Neural crest cell (in vitro differentiated cells): Measurements from ENCODE around the gene CLHC1. TPM values are rescaled to one million over a fixed set of nuclear protein-coding genes. Genes with fewer than 3 reads are reported as not detected.

Source experiments
- DNase-seq: peaks from one replicate; pipeline ENCODE4 v3.0.0; 2021; ENCODE audit warnings: low read depth, mixed read lengths, low spot score
- H3K27ac Mint-ChIP-seq: one replicate; pipeline ENCODE4 v1.8.0; 2021; ENCODE audit warnings: mild to moderate bottlenecking, mixed read lengths; ENCODE audit not compliant: unreplicated experiment
- H3K27me3 Mint-ChIP-seq: 2 replicates; pipeline ENCODE4 v1.8.0; 2021; ENCODE audit warnings: low read depth, mild to moderate bottlenecking, mixed read lengths
- H3K36me3 Mint-ChIP-seq: 2 replicates; pipeline ENCODE4 v1.8.0; 2021; ENCODE audit warnings: low read depth, mild to moderate bottlenecking, mixed read lengths
- H3K4me1 Mint-ChIP-seq: 2 replicates; pipeline ENCODE4 v1.8.0; 2021; ENCODE audit warnings: mixed read lengths
- H3K4me3 Mint-ChIP-seq: one replicate; pipeline ENCODE4 v1.8.0; 2021; ENCODE audit warnings: mild to moderate bottlenecking, mixed read lengths
- H3K9me3 Mint-ChIP-seq: 2 replicates; pipeline ENCODE4 v1.8.0; 2021; ENCODE audit warnings: mixed read lengths
- CTCF ChIP-seq: fragments of 200-600 bp; sonication (generic); conservative IDR thresholded peaks from 2 replicates; pipeline ENCODE4 v1.5.0; 2021; ENCODE audit warnings: antibody characterized with exemption, mild to moderate bottlenecking
- total RNA-seq: library from RNA; stranded (reverse); gene quantifications from 2 replicates; pipeline ENCODE4 v1.2.1, GENCODE V29; 2021

Gene CLHC1
- total RNA-seq, 1 donor from 2014 or later, result 22.5 TPM

- no peak overlapping the region for H3K4me3 Mint-ChIP-seq
- no peak for TF ChIP-seq CTCF
- no peaks in the 10 kb centered on the region for H3K36me3 Mint-ChIP-seq
- H3K27ac Mint-ChIP-seq, result no peak overlapping the region
- H3K27me3 Mint-ChIP-seq, result no peaks in the 10 kb centered on the region
- H3K4me1 Mint-ChIP-seq, result peaks cover 22% of the 10 kb centered on the region
- H3K9me3 Mint-ChIP-seq, result no peaks in the 10 kb centered on the region
- DNase-seq, result no peak
Observed at GRCh38 chr2:55150834-55151233, 81.3 kb downstream of the CLHC1 start.

- H3K27me3 Mint-ChIP-seq, result no peaks in the 10 kb centered on the region
- DNase-seq, result no peak
- H3K9me3 Mint-ChIP-seq, result peaks cover 4% of the 10 kb centered on the region
- no peaks in the 10 kb centered on the region for H3K4me1 Mint-ChIP-seq
- no peaks in the 10 kb centered on the region for H3K36me3 Mint-ChIP-seq
- TF ChIP-seq CTCF, result no peak
- H3K4me3 Mint-ChIP-seq, result no peak overlapping the region
- no peak overlapping the region for H3K27ac Mint-ChIP-seq
Observed at GRCh38 chr2:55148269-55148668, 83.8 kb downstream of the CLHC1 start.

GRCh38 chr2:55147531-55147930 lies 84.6 kb downstream of the CLHC1 start:
- DNase-seq, result no peak
- Mint-ChIP-seq H3K4me1 (no peaks in the 10 kb centered on the region), H3K27me3 (no peaks in the 10 kb centered on the region), H3K27ac (no peak overlapping the region), H3K4me3 (no peak overlapping the region), H3K36me3 (no peaks in the 10 kb centered on the region), H3K9me3 (peaks cover 4% of the 10 kb centered on the region)
- TF ChIP-seq CTCF, result no peak

GRCh38 chr2:55147041-55147440 lies 85.1 kb downstream of the CLHC1 start:
- H3K27me3 Mint-ChIP-seq, result no peaks in the 10 kb centered on the region
- H3K4me1 Mint-ChIP-seq, result no peaks in the 10 kb centered on the region
- no peaks in the 10 kb centered on the region for H3K36me3 Mint-ChIP-seq
- H3K9me3 Mint-ChIP-seq, result peaks cover 4% of the 10 kb centered on the region
- no peak overlapping the region for H3K27ac Mint-ChIP-seq
- TF ChIP-seq CTCF, result no peak
- H3K4me3 Mint-ChIP-seq, result no peak overlapping the region
- DNase-seq, result no peak

GRCh38 chr2:55146263-55146662 lies 85.8 kb downstream of the CLHC1 start:
- Mint-ChIP-seq H3K27ac (no peak overlapping the region), H3K9me3 (peaks cover 4% of the 10 kb centered on the region), H3K27me3 (no peaks in the 10 kb centered on the region), H3K4me3 (no peak overlapping the region), H3K36me3 (no peaks in the 10 kb centered on the region), H3K4me1 (no peaks in the 10 kb centered on the region)
- TF ChIP-seq CTCF, result no peak
- no peak for DNase-seq
